Lung (tissue), 12 donors: ENCODE results near the gene LHX6. TPM values are rescaled to one million over a fixed set of nuclear protein-coding genes. Genes with fewer than 3 reads are reported as not detected.
A peak's percentile ranks its signal among the peaks of the same experiment; 100 is the strongest.

ENCODE experiments used
- ATAC-seq: fragments of 200-7000 bp; cut with Tn5 transposase; one replicate; pipeline ENCODE4 v1.9.1; 2020; ENCODE audit warnings: moderate number of reproducible peaks; ENCODE audit not compliant: insufficient read depth, low FRiP score
- DNase-seq, 3 donors: peaks; one replicate each; pipeline ENCODE4 v3.0.0-alpha.2; 2013 to 2017
- H3K27ac ChIP-seq, 2 donors: one replicate each; pipeline ENCODE4 v1.5.1; 2013; ENCODE audit warnings: mild to moderate bottlenecking in 2 of 2, moderate library complexity in 2 of 2, control low read depth in 1 of 2, inconsistent platforms in 1 of 2, low read depth in 1 of 2, low read length in 1 of 2
- H3K27me3 ChIP-seq, 3 donors: one replicate each; pipeline ENCODE4 v1.5.1; 2013; ENCODE audit warnings: low read length in 2 of 3; ENCODE audit not compliant: control insufficient read depth in 3 of 3, insufficient read depth in 3 of 3
- H3K36me3 ChIP-seq, 4 donors: one replicate each; pipeline ENCODE4 v1.5.1; 2013; ENCODE audit warnings: low read length in 4 of 4, mild to moderate bottlenecking in 1 of 4, moderate library complexity in 1 of 4; ENCODE audit not compliant: control insufficient read depth in 4 of 4, insufficient read depth in 4 of 4
- H3K4me1 ChIP-seq, 5 donors: one replicate each; pipeline ENCODE4 v1.5.1; 2013; ENCODE audit warnings: low read length in 5 of 5, mild to moderate bottlenecking in 2 of 5, moderate library complexity in 1 of 5; ENCODE audit not compliant: control insufficient read depth in 5 of 5, insufficient read depth in 5 of 5
- H3K4me3 ChIP-seq: one replicate; pipeline ENCODE4 v1.5.1; 2013; ENCODE audit warnings: mild to moderate bottlenecking, control low read depth, moderate library complexity
- H3K9ac ChIP-seq, 2 donors: one replicate each; pipeline ENCODE4 v1.5.1; 2013; ENCODE audit warnings: low read length in 2 of 2, control low read depth in 1 of 2; ENCODE audit not compliant: insufficient read depth in 1 of 2
- H3K9me3 ChIP-seq, 4 donors: one replicate each; pipeline ENCODE4 v1.5.1; 2013; ENCODE audit warnings: low read length in 3 of 4, mild to moderate bottlenecking in 1 of 4, moderate library complexity in 1 of 4; ENCODE audit not compliant: control insufficient read depth in 4 of 4, insufficient read depth in 3 of 4
- WGBS, 2 donors: extraction: QIAGEN DNeasy Blood & Tissue Kit; methylation state at CpG; one replicate each; pipeline ENCODE4 v1.1.7; 2013; 5-methylcytosine and 5-hydroxymethylcytosine counted together
- polyA plus RNA-seq, 2 donors: library from polyadenylated mRNA; stranded (reverse); fragments of 200-250 nt; gene quantifications; one replicate each; pipeline ENCODE4 v1.2.1, GENCODE V29; 2013
- total RNA-seq, 2 donors: library from RNA; depleted of rRNA in 1 of 2; stranded (reverse); fragments of >200 nt in 1 of 2; gene quantifications; one replicate each; pipeline ENCODE4 v1.2.1, GENCODE V29; 2014 to 2021
- TF ChIP-seq, protein P1 (sequence below): IDR thresholded peaks from 2 replicates; pipeline ENCODE4 v1.5.1; 2012; ENCODE audit warnings: mild to moderate bottlenecking; ENCODE audit errors: control extremely low read depth, extremely low read depth
- donor health status: control.
- donor health status: control.
- donor health status: Bipolar disorder and iron deficiency.
- donor health status: healthy.
- donor health status: DM: yes; HTN: yes; CAD: no.

The LHX6 gene
- total and polyA plus RNA-seq, 4 donors, result 3.2 to 11.3 (median 4.3) TPM

GRCh38 chr9:122207096-122207495 lies 21.7 kb downstream of the LHX6 start:
- H3K27me3 ChIP-seq, result peaks cover 0 to 18% (median 15%) of the 10 kb centered on the region in 3 donors
- H3K9me3 ChIP-seq, result no peaks in the 10 kb centered on the region
- TF ChIP-seq, protein P1, sequence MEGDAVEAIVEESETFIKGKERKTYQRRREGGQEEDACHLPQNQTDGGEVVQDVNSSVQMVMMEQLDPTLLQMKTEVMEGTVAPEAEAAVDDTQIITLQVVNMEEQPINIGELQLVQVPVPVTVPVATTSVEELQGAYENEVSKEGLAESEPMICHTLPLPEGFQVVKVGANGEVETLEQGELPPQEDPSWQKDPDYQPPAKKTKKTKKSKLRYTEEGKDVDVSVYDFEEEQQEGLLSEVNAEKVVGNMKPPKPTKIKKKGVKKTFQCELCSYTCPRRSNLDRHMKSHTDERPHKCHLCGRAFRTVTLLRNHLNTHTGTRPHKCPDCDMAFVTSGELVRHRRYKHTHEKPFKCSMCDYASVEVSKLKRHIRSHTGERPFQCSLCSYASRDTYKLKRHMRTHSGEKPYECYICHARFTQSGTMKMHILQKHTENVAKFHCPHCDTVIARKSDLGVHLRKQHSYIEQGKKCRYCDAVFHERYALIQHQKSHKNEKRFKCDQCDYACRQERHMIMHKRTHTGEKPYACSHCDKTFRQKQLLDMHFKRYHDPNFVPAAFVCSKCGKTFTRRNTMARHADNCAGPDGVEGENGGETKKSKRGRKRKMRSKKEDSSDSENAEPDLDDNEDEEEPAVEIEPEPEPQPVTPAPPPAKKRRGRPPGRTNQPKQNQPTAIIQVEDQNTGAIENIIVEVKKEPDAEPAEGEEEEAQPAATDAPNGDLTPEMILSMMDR, result no peak
- DNase-seq, result no peak
- no peaks in the 10 kb centered on the region for H3K36me3 ChIP-seq
- no peak for ATAC-seq
- no peak overlapping the region for H3K27ac ChIP-seq
- no peak overlapping the region for H3K4me3 ChIP-seq
- H3K4me1 ChIP-seq, result peaks cover 0 to 15% (median 0%) of the 10 kb centered on the region in 5 donors
- no peak overlapping the region for H3K9ac ChIP-seq
- 76 to 81% methylated on average over 9 of the region's 9 CpGs for WGBS, 2 donors

DNA sequence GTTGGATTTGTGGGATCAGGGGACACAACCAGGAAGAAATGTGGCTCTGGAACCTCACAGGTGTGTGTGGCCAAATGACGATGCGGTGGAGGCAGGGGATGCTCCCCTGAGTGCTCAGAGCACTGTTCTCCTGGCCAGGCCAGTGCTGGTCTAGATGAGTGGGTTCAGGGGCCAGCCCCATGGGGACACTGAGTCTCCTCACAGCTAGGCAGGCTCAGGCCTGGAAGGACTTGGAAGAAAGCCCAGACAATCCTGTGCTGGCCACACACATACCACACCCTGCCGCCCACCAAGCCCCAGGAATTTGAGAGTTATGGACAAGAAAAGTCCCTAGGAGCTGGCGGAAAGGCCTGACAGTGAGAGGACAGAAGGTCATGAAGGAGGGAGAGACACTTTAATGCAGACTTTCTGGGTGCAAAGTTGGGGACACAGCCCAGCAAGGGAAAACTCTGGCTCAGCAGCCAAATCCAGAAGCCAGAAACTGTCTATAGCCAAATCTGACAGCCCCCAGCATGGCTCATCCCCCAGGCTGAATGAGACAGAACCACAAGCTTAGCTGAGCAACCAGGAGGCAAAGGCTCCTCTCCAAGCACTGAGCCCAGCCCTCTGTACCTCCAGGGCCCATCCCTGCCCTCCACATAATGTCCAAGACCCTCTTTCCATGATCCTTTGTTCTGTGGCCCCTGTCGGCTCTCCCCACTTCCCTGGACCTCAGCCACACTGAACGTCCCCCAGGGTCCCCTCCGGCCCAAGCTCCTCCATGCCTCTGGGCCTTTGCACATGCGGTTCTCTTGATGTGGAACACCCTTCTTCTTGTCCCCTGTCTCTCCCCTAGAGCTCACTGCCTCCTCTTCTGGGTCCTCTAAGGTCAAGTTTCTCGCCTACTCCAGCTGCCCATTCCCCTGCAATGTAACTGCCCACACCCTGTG lies 22.4 kb downstream of the LHX6 start:
- Histone ChIP-seq H3K4me1 (peaks cover 0 to 15% (median 0%) of the 10 kb centered on the region in 5 donors), H3K9me3 (no peaks in the 10 kb centered on the region), H3K36me3 (no peaks in the 10 kb centered on the region), H3K27ac (no peak overlapping the region), H3K4me3 (no peak overlapping the region), H3K9ac (no peak overlapping the region), H3K27me3 (peaks cover 0 to 12% (median 7%) of the 10 kb centered on the region in 3 donors)
- TF ChIP-seq, protein P1, result no peak
- ATAC-seq (no peak), DNase-seq (peak; percentile 56 to 65 (median 64))
- 86 to 93% methylated on average over 9 of the region's 9 CpGs for WGBS, 2 donors

DNA sequence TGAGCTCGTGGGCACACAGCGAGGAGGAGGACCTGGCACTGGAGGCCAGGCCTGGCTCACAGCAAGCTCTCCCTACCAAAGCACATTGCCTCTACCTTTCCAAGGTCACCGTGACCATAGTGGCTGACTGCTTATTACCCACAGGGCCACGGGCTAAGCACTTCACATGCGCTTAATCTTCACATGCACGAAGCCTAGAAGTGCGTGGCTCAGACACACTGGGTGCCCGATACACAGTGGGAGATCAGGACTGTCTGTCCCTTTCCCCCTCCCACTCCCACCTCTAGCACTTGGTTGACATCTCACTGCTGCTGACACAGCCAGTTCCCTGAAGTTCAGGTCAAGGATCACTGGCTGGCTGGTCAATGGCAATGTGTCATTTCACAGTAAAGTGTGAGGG lies 23.6 kb downstream of the LHX6 start:
- TF ChIP-seq, protein P1, result no peak
- no peak overlapping the region for H3K4me3 ChIP-seq
- peaks cover 0 to 6% (median 4%) of the 10 kb centered on the region in 3 donors for H3K27me3 ChIP-seq
- ATAC-seq (no peak), DNase-seq (no peak)
- H3K4me1 ChIP-seq, result peaks cover 0 to 15% (median 0%) of the 10 kb centered on the region in 5 donors
- H3K36me3 ChIP-seq, result no peaks in the 10 kb centered on the region
- H3K9ac ChIP-seq, result no peak overlapping the region
- H3K9me3 ChIP-seq, result no peaks in the 10 kb centered on the region
- 89 to 95% methylated on average over 8 of the region's 8 CpGs for WGBS, 2 donors
- H3K27ac ChIP-seq, result no peak overlapping the region
